NCI-H187 (cell line): ENCODE results near the gene GULP1.

Experiments used
- DNase-seq, 2 experiments: peaks; one replicate each; lab custom pipeline; 2025; lab: John Stamatoyannopoulos, UW

Gene GULP1

GRCh38 chr2:188326290-188326668 lies 34.6 kb downstream of the GULP1 start:
- DNase-seq, result no peak

GRCh38 chr2:188326669-188327301 lies 35.1 kb downstream of the GULP1 start:
- DNase-seq, result no peak

GRCh38 chr2:188327518-188328213 lies 36.0 kb downstream of the GULP1 start:
- no peak for DNase-seq

GRCh38 chr2:188328419-188328818 lies 36.7 kb downstream of the GULP1 start:
- DNase-seq, result no peak

- DNase-seq, result no peak
These were observed 38.8 kb downstream of the GULP1 start for GRCh38 chr2:188330316-188331053.

- no peak for DNase-seq
These were observed 40.9 kb downstream of the GULP1 start for GRCh38 chr2:188332619-188333018.

- no peak for DNase-seq
These were observed 42.3 kb downstream of the GULP1 start for GRCh38 chr2:188333751-188334524.

- no peak for DNase-seq
These were observed 46.8 kb downstream of the GULP1 start for GRCh38 chr2:188338463-188338862.

GRCh38 chr2:188340257-188340656 lies 48.6 kb downstream of the GULP1 start:
- DNase-seq, result no peak

- DNase-seq, result no peak
These were observed 53.3 kb downstream of the GULP1 start for GRCh38 chr2:188345020-188345419.

GRCh38 chr2:188345426-188345825 lies 53.8 kb downstream of the GULP1 start:
- DNase-seq, result no peak

- no peak for DNase-seq
These were observed 54.3 kb downstream of the GULP1 start for GRCh38 chr2:188345831-188346458.

GRCh38 chr2:188349019-188349418 lies 57.3 kb downstream of the GULP1 start:
- DNase-seq, result no peak

GRCh38 chr2:188353282-188353681 lies 61.6 kb downstream of the GULP1 start:
- no peak for DNase-seq

GRCh38 chr2:188360485-188361263 lies 69.0 kb downstream of the GULP1 start:
- no peak for DNase-seq

GRCh38 chr2:188364033-188364630 lies 72.5 kb downstream of the GULP1 start:
- no peak for DNase-seq

GRCh38 chr2:188365058-188365641 lies 73.5 kb downstream of the GULP1 start:
- DNase-seq, result no peak

- DNase-seq, result no peak
These were observed 75.5 kb downstream of the GULP1 start for GRCh38 chr2:188367164-188367563.

GRCh38 chr2:188369365-188369764 lies 77.7 kb downstream of the GULP1 start:
- DNase-seq, result no peak

GRCh38 chr2:188378371-188378950 lies 86.8 kb downstream of the GULP1 start:
- DNase-seq, result no peak
